SK-N-SH (cell line): Measurements from ENCODE around the gene RBX1.

Experiments
- RAD21 ChIP-seq: IDR thresholded peaks from 2 replicates; pipeline ENCODE4 v1.6.1; 2012; ENCODE audit warnings: mild to moderate bottlenecking, low read length
- YY1 ChIP-seq: IDR thresholded peaks from 2 replicates; pipeline ENCODE4 v1.4.0; 2012; ENCODE audit warnings: low read depth, mild to moderate bottlenecking

- TF ChIP-seq YY1 (no peak), RAD21 (no peak)
Observed at GRCh38 chr22:40920526-40920925, 30.7 kb upstream of the RBX1 start.
